Nephron progenitor cell (in vitro differentiated cells): ENCODE results near the gene CRYBA4.

Experiments used
- DNase-seq: peaks from one replicate; pipeline ENCODE4 v3.0.0; 2021
- H3K27ac Mint-ChIP-seq: 2 replicates; pipeline ENCODE4 v1.8.0; 2021; ENCODE audit warnings: mild to moderate bottlenecking, moderate library complexity, mixed read lengths
- H3K27me3 Mint-ChIP-seq: 2 replicates; pipeline ENCODE4 v1.8.0; 2021; ENCODE audit warnings: mild to moderate bottlenecking, low read depth, mixed read lengths; ENCODE audit not compliant: poor library complexity
- H3K36me3 Mint-ChIP-seq: 2 replicates; pipeline ENCODE4 v1.8.0; 2021; ENCODE audit warnings: low read depth, mixed read lengths
- H3K4me1 Mint-ChIP-seq: 2 replicates; pipeline ENCODE4 v1.8.0; 2021; ENCODE audit warnings: mixed read lengths
- H3K4me3 Mint-ChIP-seq: 2 replicates; pipeline ENCODE4 v1.8.0; 2021; ENCODE audit warnings: mild to moderate bottlenecking, moderate library complexity, mixed read lengths
- H3K9me3 Mint-ChIP-seq: 2 replicates; pipeline ENCODE4 v1.8.0; 2021; ENCODE audit warnings: mild to moderate bottlenecking, moderate library complexity, mixed read lengths
- TF ChIP-seq, protein P1 (sequence below): fragments of 200-600 bp; sonication (generic); IDR thresholded peaks from 2 replicates; pipeline ENCODE4 v1.5.0; 2021; ENCODE audit warnings: antibody characterized with exemption

Gene CRYBA4

DNA sequence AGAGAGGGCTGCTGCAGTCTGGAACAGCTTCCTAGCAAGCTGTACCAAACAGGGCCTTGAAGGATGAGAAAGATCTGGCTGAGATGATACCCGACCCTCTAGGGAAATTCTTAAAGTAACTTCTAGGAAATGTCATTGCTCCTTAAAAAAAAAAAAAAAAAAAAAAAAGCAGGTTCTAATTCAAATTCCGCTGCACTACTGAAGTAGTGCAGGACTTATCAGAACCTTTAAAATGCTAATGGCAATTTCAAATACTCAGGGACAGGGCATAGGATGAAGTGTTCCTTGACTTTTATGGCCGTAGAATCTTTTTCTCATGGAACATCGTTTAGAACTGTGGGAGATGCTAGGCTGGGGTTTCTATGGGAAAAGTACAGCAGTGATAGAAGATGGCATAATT is 48.7 kb downstream of the CRYBA4 start:
- Mint-ChIP-seq H3K27ac (no peak overlapping the region), H3K36me3 (peaks cover 2% of the 10 kb centered on the region), H3K27me3 (peaks cover 4% of the 10 kb centered on the region), H3K9me3 (no peaks in the 10 kb centered on the region), H3K4me3 (peak overlapping the region; percentile 39), H3K4me1 (peaks cover 46% of the 10 kb centered on the region)
- no peak for DNase-seq
- TF ChIP-seq, protein P1, sequence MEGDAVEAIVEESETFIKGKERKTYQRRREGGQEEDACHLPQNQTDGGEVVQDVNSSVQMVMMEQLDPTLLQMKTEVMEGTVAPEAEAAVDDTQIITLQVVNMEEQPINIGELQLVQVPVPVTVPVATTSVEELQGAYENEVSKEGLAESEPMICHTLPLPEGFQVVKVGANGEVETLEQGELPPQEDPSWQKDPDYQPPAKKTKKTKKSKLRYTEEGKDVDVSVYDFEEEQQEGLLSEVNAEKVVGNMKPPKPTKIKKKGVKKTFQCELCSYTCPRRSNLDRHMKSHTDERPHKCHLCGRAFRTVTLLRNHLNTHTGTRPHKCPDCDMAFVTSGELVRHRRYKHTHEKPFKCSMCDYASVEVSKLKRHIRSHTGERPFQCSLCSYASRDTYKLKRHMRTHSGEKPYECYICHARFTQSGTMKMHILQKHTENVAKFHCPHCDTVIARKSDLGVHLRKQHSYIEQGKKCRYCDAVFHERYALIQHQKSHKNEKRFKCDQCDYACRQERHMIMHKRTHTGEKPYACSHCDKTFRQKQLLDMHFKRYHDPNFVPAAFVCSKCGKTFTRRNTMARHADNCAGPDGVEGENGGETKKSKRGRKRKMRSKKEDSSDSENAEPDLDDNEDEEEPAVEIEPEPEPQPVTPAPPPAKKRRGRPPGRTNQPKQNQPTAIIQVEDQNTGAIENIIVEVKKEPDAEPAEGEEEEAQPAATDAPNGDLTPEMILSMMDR: no peak

DNA sequence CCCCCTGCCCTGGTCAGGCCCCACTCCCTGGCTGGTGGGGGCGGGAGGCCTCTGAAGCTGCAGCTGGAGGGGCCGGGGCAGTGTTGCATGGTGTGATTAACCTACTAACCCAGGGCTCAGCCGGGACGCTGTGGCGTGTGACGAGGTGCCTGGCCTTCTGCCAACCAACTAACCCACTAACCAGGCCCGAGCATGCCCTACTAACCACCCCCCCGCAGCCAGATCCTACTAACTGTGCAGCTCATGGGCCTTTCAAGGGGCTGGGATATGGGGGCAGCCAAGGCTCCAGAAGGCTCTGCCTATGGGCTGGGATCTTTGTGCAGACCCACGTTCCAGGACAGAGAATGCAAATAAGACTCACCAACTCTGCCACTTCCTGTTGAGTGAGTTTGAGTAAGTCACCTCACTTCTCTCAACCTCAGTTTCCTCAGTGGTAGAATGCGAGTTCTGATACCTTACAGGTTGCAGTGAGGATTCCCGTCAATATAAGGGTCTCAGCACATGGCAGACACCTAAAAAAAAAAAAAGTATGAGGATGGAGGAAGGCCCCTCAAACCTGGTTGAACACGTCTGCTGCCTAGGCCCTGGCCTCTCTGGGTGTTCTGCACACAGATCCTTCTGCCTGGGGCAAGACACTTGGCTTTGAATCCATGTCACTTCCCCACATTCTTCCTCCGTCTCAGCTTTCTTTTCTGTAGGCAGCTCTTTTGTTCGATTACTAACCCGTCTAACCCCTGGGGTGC is 49.7 kb downstream of the CRYBA4 start:
- Mint-ChIP-seq H3K4me1 (peaks cover 52% of the 10 kb centered on the region), H3K36me3 (peaks cover 11% of the 10 kb centered on the region), H3K27ac (no peak overlapping the region), H3K4me3 (no peak overlapping the region), H3K27me3 (peaks cover 10% of the 10 kb centered on the region), H3K9me3 (no peaks in the 10 kb centered on the region)
- DNase-seq: no peak
- TF ChIP-seq, protein P1: no peak

DNA sequence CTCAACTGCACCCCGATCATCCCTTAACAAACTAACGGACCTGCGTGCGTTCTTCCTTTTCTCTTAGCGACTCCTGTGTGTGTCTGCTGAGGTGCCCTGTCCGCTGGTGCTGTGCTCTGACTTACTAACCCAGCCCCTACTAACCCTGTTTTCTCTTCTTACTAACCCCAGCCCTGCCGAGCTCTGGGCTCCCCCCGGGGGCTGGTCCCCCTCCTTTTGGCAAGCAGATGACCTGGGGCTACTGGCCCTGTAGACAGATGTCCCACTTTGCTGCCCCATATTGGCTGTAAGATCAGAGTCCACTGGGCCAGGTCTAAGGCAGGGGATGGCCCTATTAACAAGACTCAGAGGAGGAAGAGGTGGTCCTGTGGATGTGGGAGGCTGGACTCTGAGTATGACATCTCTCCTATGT is 50.3 kb downstream of the CRYBA4 start:
- Mint-ChIP-seq H3K27ac (peak overlapping the region; percentile 100), H3K9me3 (no peaks in the 10 kb centered on the region), H3K4me1 (peaks cover 52% of the 10 kb centered on the region), H3K36me3 (peaks cover 11% of the 10 kb centered on the region), H3K4me3 (peak overlapping the region; percentile 95), H3K27me3 (peaks cover 9% of the 10 kb centered on the region)
- DNase-seq: no peak
- TF ChIP-seq, protein P1: no peak

DNA sequence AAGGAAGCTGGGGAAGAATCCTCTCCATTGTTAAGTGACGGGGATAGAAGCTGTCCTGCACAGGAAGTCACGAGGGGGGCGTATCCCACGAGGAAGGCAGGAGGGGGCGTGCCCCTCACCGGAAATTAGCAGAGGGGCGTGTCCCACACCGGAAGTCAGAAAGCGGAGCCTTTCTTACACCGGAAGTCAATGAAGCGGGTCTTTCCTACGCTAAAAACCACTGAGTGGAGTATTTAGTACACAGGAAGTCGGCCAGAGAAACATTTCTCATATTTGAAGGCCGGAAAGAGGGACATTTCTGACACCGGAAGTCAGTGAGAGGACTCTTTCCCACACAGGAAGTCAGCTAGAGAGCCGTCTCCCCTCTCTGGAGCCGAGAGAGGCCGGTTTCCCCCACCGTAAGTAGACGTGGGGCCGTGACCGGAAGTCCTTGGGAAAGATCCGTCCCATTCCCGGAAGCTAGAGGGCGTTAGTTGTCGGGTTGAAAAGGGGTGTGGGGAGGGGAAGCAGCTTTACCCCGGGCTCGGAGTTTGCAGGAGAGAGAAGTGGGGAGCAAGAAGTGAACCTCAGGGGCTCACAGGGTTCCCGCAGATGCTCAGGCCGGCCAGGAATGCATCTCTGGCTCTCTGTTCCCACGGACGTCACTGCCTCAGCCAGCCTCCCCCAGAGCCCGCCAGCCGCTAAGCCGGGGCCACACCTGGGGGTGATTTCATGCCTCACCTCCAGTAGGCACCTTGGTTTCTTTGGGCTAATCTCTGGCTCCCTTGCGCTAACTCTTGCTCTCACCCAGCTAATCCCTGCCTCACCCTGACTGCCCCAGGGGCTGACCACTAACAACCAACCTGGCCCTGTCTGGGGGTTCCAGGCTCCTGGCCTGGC is 51.1 kb downstream of the CRYBA4 start:
- Mint-ChIP-seq H3K4me1 (peaks cover 52% of the 10 kb centered on the region), H3K9me3 (no peaks in the 10 kb centered on the region), H3K4me3 (peak overlapping the region; percentile 95), H3K27me3 (peaks cover 10% of the 10 kb centered on the region), H3K27ac (peak overlapping the region; percentile 100), H3K36me3 (peaks cover 11% of the 10 kb centered on the region)
- peak; percentile 87 for DNase-seq
- TF ChIP-seq, protein P1: peak; percentile 31

DNA sequence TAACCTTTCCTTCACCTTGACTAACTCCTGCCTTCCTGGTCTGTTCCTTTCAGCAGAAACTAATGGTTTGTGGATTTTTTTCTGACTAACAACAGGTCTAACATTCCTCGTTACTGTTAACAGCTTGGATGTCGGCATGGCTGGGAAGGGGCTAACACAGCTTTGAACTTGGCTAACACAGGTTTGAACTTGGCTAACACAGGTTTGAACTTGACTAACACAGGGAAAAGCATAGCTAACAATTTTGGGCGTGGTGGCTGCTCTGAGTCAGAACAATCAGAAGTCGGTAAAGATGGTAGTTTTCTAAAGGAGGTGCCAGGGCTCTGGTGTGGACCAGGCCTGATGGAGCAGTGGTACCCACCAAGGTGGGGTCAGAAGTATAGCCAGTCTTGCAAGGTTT is 51.7 kb downstream of the CRYBA4 start:
- H3K4me3 Mint-ChIP-seq: peak overlapping the region; percentile 95
- DNase-seq: no peak
- H3K27me3 Mint-ChIP-seq: peaks cover 12% of the 10 kb centered on the region
- H3K36me3 Mint-ChIP-seq: peaks cover 11% of the 10 kb centered on the region
- peaks cover 52% of the 10 kb centered on the region for H3K4me1 Mint-ChIP-seq
- TF ChIP-seq, protein P1: no peak
- no peaks in the 10 kb centered on the region for H3K9me3 Mint-ChIP-seq
- peak overlapping the region; percentile 100 for H3K27ac Mint-ChIP-seq
